Femur (tissue), 1 donor: ENCODE measurements around the gene MAPK1IP1L.
"Not testable (repeated sequence)": the region's sequence is repeated elsewhere in the genome, so short reads cannot be mapped to it uniquely, and the experiment has no call there.

Experiments
- DNase-seq: peaks from one replicate; pipeline ENCODE4 v3.0.0-alpha.2; 2017

MAPK1IP1L gene

GRCh38 chr14:55051423-55052268 lies at the start of gene MAPK1IP1L:
MAPK1IP1L (plus strand) TSS chr14:55051647; CDS start chr14:55061684, 10,037 bp downstream.
- DNase-seq: peak; percentile 97

- no peak for DNase-seq
Measured at GRCh38 chr14:55005071-55005470, 46.4 kb upstream of the MAPK1IP1L start.

- DNase-seq: no peak
Measured at GRCh38 chr14:55015006-55015405, 36.4 kb upstream of the MAPK1IP1L start.

GRCh38 chr14:55019968-55020554 lies 31.4 kb upstream of the MAPK1IP1L start:
- DNase-seq: no peak

- not testable (repeated sequence) for DNase-seq
Measured at GRCh38 chr14:55024365-55024764, 27.1 kb upstream of the MAPK1IP1L start.

GRCh38 chr14:55025948-55026347 lies 25.5 kb upstream of the MAPK1IP1L start:
- no peak for DNase-seq

- DNase-seq: no peak
Measured at GRCh38 chr14:55026441-55026792, 25.0 kb upstream of the MAPK1IP1L start.

- DNase-seq: peak; percentile 97
Measured at GRCh38 chr14:55026793-55027561, 24.5 kb upstream of the MAPK1IP1L start, which contains the start of the genes SOCS4 and WDHD1. SOCS4 (plus strand) TSS chr14:55027236; CDS start chr14:55043042, 15,806 bp downstream. WDHD1 (minus strand) TSS chr14:55027099; CDS start chr14:55026787, 312 bp downstream.

GRCh38 chr14:55028066-55028465 lies 23.4 kb upstream of the MAPK1IP1L start:
- DNase-seq: no peak

- no peak for DNase-seq
Measured at GRCh38 chr14:55028476-55028875, 23.0 kb upstream of the MAPK1IP1L start.

- DNase-seq: no peak
Measured at GRCh38 chr14:55031190-55031589, 20.3 kb upstream of the MAPK1IP1L start.

- DNase-seq: not testable (repeated sequence)
Measured at GRCh38 chr14:55037995-55038394, 13.5 kb upstream of the MAPK1IP1L start.

- no peak for DNase-seq
Measured at GRCh38 chr14:55038708-55039107, 12.7 kb upstream of the MAPK1IP1L start.

GRCh38 chr14:55043528-55043927 lies 7.9 kb upstream of the MAPK1IP1L start:
- DNase-seq: no peak

GRCh38 chr14:55045087-55045486 lies 6.4 kb upstream of the MAPK1IP1L start:
- DNase-seq: no peak

- no peak for DNase-seq
Measured at GRCh38 chr14:55047301-55048053, 4.0 kb upstream of the MAPK1IP1L start.

- no peak for DNase-seq
Measured at GRCh38 chr14:55048900-55049436, 2.5 kb upstream of the MAPK1IP1L start.

GRCh38 chr14:55051165-55051422 lies 353 bp upstream of the MAPK1IP1L start:
- DNase-seq: no peak

- DNase-seq: no peak
Measured at GRCh38 chr14:55052269-55052930, 953 bp downstream of the MAPK1IP1L start.

GRCh38 chr14:55053018-55053417 lies 1.6 kb downstream of the MAPK1IP1L start:
- DNase-seq: no peak

GRCh38 chr14:55053500-55053899 lies 2.1 kb downstream of the MAPK1IP1L start:
- no peak for DNase-seq

- DNase-seq: no peak
Measured at GRCh38 chr14:55054098-55054497, 2.7 kb downstream of the MAPK1IP1L start.
